HG03521 (cell line): Measurements from ENCODE around the gene AKIRIN1.
"Not testable (repeated sequence)": the region's sequence is repeated elsewhere in the genome, so short reads cannot be mapped to it uniquely, and the experiment has no call there.

Experiments
- ATAC-seq: cut with Tn5 transposase; IDR thresholded peaks from one replicate; pipeline ENCODE4 v1.9.1; 2021; ENCODE audit warnings: mild to moderate bottlenecking, moderate library complexity; ENCODE audit not compliant: unreplicated experiment

AKIRIN1 gene

GRCh38 chr1:38990738-38991637 is at the start of gene AKIRIN1:
AKIRIN1 (plus strand) TSS chr1:38991276; CDS start chr1:38991381, 105 bp downstream.
- ATAC-seq, result peak; percentile 96

- no peak for ATAC-seq
These were observed 49.5 kb upstream of the AKIRIN1 start, which contains the start of gene RHBDL2 for GRCh38 chr1:38941527-38942019. RHBDL2 (minus strand) TSS chr1:38941830; CDS start chr1:38919212, 22,618 bp downstream.

GRCh38 chr1:38942664-38943428 is 48.2 kb upstream of the AKIRIN1 start:
- no peak for ATAC-seq

GRCh38 chr1:38944547-38944946 is 46.5 kb upstream of the AKIRIN1 start:
- no peak for ATAC-seq

- ATAC-seq, result no peak
These were observed 40.5 kb upstream of the AKIRIN1 start for GRCh38 chr1:38950553-38950952.

GRCh38 chr1:38953433-38953860 is 37.6 kb upstream of the AKIRIN1 start:
- ATAC-seq, result no peak

- ATAC-seq, result no peak
These were observed 32.1 kb upstream of the AKIRIN1 start for GRCh38 chr1:38958967-38959366.

GRCh38 chr1:38962113-38962512 is 29.0 kb upstream of the AKIRIN1 start:
- ATAC-seq, result no peak

- ATAC-seq, result no peak
These were observed 28.5 kb upstream of the AKIRIN1 start for GRCh38 chr1:38962560-38962959.

- ATAC-seq, result no peak
These were observed 26.9 kb upstream of the AKIRIN1 start for GRCh38 chr1:38964140-38964548.

- not testable (repeated sequence) for ATAC-seq
These were observed 17.9 kb upstream of the AKIRIN1 start for GRCh38 chr1:38973145-38973544.

- no peak for ATAC-seq
These were observed 17.2 kb upstream of the AKIRIN1 start for GRCh38 chr1:38973659-38974437.

GRCh38 chr1:38977399-38978244 is 13.5 kb upstream of the AKIRIN1 start:
- not testable (repeated sequence) for ATAC-seq

- not testable (repeated sequence) for ATAC-seq
These were observed 12.9 kb upstream of the AKIRIN1 start for GRCh38 chr1:38978245-38978542.

GRCh38 chr1:38979380-38979779 is 11.7 kb upstream of the AKIRIN1 start:
- ATAC-seq, result not testable (repeated sequence)

GRCh38 chr1:38989979-38990378 is 1.1 kb upstream of the AKIRIN1 start:
- ATAC-seq, result no peak

GRCh38 chr1:38990386-38990737 is 714 bp upstream of the AKIRIN1 start:
- no peak for ATAC-seq

GRCh38 chr1:38991638-38992411 is 749 bp downstream of the AKIRIN1 start:
- ATAC-seq, result no peak

GRCh38 chr1:38992412-38993111 is 1.5 kb downstream of the AKIRIN1 start:
- ATAC-seq, result no peak
